Activated CD4-positive, alpha-beta memory T cell treated with anti-CD3 and anti-CD28 coated beads, Interleukin-2, amount 10 ng/mL, durations not matched to agents 7 days and 5 days (primary cell): ENCODE measurements around the gene HIGD1A. TPM values are rescaled to one million over a fixed set of nuclear protein-coding genes. Genes with fewer than 3 reads are reported as not detected.
A peak's percentile ranks its signal among the peaks of the same experiment; 100 is the strongest.

Experiments
- CTCF ChIA-PET: fragments of 350-600 bp; sonication (Branson Sonifier 250); formaldehyde crosslinking; loops from one replicate; lab custom pipeline; 2021; ENCODE audit warnings: antibody characterized with exemption, inconsistent platforms; lab: Charles Lee
- POLR2A ChIA-PET: fragments of 350-600 bp; sonication (Branson Sonifier 250); formaldehyde crosslinking; loops from one replicate; lab custom pipeline; 2021; ENCODE audit warnings: antibody characterized with exemption; lab: Charles Lee
- DNase-seq: peaks from one replicate; pipeline ENCODE4 v3.0.0-alpha.2; 2020
- H3K27ac Mint-ChIP-seq: one replicate; pipeline ENCODE4 v1.8.0; 2021; ENCODE audit warnings: mild to moderate bottlenecking, mixed read lengths
- H3K27me3 Mint-ChIP-seq: one replicate; pipeline ENCODE4 v1.8.0; 2021; ENCODE audit warnings: mixed read lengths
- H3K36me3 Mint-ChIP-seq: one replicate; pipeline ENCODE4 v1.8.0; 2021; ENCODE audit warnings: low read depth, mixed read lengths
- H3K4me1 Mint-ChIP-seq: one replicate; pipeline ENCODE4 v1.8.0; 2021; ENCODE audit warnings: mixed read lengths
- H3K4me3 Mint-ChIP-seq: one replicate; pipeline ENCODE4 v1.8.0; 2021; ENCODE audit warnings: mild to moderate bottlenecking, mixed read lengths
- H3K9me3 Mint-ChIP-seq: one replicate; pipeline ENCODE4 v1.8.0; 2021; ENCODE audit warnings: mixed read lengths
- total RNA-seq, 2 experiments: library from RNA; stranded (reverse); gene quantifications; one replicate each; pipeline ENCODE4 v1.2.3, GENCODE V29; 2021

HIGD1A gene
- total RNA-seq, 2 experiments from 2014 or later: 56.9 to 61.2 TPM

DNA sequence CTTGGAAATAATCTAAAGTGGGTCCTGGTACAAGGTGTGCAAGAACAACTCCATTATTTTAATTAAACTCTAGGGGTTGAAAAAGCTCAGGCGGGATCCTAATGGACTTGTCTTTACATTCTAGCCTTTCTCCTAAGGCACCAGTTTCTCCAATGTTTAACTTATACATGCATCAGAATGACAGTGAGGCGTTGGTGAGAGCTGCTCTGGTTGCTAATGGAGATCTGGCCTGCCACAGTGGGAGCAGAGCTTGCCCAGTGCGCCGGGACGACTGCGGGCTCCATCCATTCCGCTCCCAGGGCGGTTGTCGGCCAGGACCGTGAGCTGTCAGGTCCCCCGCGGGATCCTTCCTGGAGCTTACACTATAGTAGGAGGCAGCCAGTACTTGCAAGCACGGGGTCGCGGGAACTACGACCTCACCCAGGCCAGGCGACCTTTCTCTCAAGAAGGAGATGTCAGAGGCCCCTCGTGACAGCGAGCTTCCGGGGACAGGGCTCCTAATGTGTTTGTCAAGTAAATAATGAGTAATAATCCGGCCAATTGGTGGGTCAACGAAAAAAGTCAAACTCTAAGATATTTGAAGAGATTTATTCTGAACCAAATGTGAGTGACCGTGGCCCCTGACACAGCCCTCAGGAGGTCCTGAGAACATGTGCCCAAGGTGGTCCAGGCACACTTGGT lies 991 bp upstream of the HIGD1A start:
- peaks cover 40% of the 10 kb centered on the region for H3K4me1 Mint-ChIP-seq
- ChIA-PET POLR2A (interaction anchor here (0.6 to 2.5 kb wide), 5 partner anchors 10 to 30 kb away, joined by 3 to 8 read pairs (median 4); no protein-coding TSS in a partner anchor), CTCF (interaction anchor here (1.0 to 2.3 kb wide), 4 partner anchors 10 to 76 kb away, joined by 3 to 8 read pairs (median 6); no protein-coding TSS in a partner anchor)
- H3K27me3 Mint-ChIP-seq: peaks cover 18% of the 10 kb centered on the region
- no peak for DNase-seq
- no peaks in the 10 kb centered on the region for H3K9me3 Mint-ChIP-seq
- H3K27ac Mint-ChIP-seq: no peak overlapping the region
- H3K4me3 Mint-ChIP-seq: peak overlapping the region; percentile 98
- H3K36me3 Mint-ChIP-seq: peaks cover 18% of the 10 kb centered on the region

DNA sequence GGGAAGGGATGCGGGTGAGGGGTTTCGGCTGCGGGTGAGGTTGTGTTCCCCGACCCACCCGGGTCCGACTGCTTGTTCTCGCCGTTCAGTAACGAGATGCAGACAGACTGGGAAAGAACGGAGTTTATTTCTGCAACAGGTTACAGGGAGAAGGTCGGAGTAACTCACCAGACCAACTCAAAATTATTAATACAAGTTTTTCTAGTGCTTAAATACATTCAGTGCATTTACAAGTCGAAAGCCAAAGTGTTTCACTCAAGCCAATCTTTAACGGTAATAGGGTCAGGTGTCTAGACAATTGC lies 492 bp upstream of the HIGD1A start:
- peak overlapping the region; percentile 89 for H3K27ac Mint-ChIP-seq
- no peaks in the 10 kb centered on the region for H3K9me3 Mint-ChIP-seq
- H3K36me3 Mint-ChIP-seq: peaks cover 20% of the 10 kb centered on the region
- H3K4me3 Mint-ChIP-seq: peak overlapping the region; percentile 98
- CTCF ChIA-PET: interaction anchor here (1.0 to 2.3 kb wide), 4 partner anchors 11 to 76 kb away, joined by 3 to 8 read pairs (median 6); no protein-coding TSS in a partner anchor
- peaks cover 18% of the 10 kb centered on the region for H3K27me3 Mint-ChIP-seq
- H3K4me1 Mint-ChIP-seq: peaks cover 41% of the 10 kb centered on the region
- DNase-seq: no peak
- POLR2A ChIA-PET: interaction anchor here (0.6 to 2.5 kb wide), 5 partner anchors 11 to 30 kb away, joined by 3 to 8 read pairs (median 4); no protein-coding TSS in a partner anchor

DNA sequence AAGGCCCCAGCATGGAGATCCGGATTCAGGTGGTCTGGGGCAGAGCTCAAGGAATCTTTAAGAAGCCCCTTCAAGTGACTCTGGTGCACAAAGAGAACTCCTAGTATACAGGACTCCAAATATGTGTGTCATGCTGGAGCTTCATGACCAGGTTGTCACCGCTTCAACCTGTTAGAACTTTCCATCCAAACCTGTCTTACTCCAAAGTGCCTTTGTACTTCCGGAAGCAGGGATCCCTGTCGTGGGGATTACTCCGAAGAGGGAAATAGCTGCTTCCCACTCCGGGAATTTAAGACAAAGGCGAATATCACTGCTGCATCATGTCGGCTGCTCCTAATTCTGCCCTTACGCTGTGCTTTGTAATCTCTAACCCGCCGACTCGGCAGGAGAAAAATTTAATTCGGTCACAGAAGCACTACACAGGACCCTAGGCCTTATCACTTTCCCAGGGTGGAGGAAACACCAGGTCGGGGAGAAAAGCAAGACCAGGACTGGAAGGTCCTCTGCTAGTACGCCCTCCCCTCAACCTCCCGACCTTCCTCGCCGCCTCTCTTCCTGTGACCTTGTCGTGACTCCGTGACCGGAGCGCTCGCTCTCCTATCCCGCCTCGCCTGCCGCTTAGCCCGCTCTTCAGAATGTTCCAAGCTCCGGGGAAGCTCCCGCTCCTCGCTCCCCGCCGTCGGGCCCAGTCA lies 730 bp downstream of the HIGD1A start:
- Mint-ChIP-seq H3K9me3 (no peaks in the 10 kb centered on the region), H3K4me3 (peak overlapping the region; percentile 98), H3K4me1 (peaks cover 44% of the 10 kb centered on the region), H3K27ac (peak overlapping the region; percentile 89), H3K36me3 (peaks cover 23% of the 10 kb centered on the region), H3K27me3 (peaks cover 14% of the 10 kb centered on the region)
- DNase-seq: peak; percentile 44
- ChIA-PET CTCF (interaction anchor here (1.1 to 2.3 kb wide), 4 partner anchors 9 to 36 kb away, joined by 3 to 8 read pairs (median 4); no protein-coding TSS in a partner anchor), POLR2A (interaction anchor here (0.7 to 2.5 kb wide), 10 partner anchors 9 to 141 kb away, joined by 3 to 8 read pairs (median 4); no protein-coding TSS in a partner anchor)

DNA sequence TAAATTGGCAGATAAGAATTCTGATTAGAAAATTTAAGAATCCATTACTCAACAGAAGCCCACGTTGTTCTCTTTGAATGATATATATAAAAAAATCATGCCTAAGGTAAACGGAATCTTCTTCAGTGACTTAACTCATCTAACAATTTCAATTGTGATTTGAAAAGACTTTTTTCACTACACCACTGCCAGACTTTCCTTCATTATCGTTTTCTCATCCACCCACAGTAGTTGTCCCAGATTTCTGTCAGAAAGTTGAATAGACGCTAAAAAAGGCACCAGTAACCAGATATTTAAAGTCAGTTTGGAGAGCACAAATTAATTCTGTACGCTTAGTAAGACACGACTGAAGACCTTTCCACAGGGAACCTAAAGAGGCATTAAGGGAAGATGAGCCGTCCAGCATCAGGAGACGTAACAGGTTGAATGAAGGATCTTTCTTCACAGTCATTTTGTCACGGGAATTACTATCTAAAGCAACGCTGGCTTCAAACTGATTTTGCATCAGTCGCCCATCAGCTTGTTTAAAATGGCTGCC lies 1.3 kb downstream of the HIGD1A start:
- peaks cover 23% of the 10 kb centered on the region for H3K36me3 Mint-ChIP-seq
- peak overlapping the region; percentile 45 for H3K27ac Mint-ChIP-seq
- CTCF ChIA-PET: interaction anchor here (1.1 kb wide), 2 partner anchors 28 to 37 kb away, joined by 4 read pairs; no protein-coding TSS in a partner anchor
- H3K9me3 Mint-ChIP-seq: no peaks in the 10 kb centered on the region
- H3K27me3 Mint-ChIP-seq: peaks cover 14% of the 10 kb centered on the region
- H3K4me3 Mint-ChIP-seq: peak overlapping the region; percentile 98
- H3K4me1 Mint-ChIP-seq: peaks cover 44% of the 10 kb centered on the region
- DNase-seq: no peak
- POLR2A ChIA-PET: interaction anchor here (0.8 to 2.5 kb wide), 5 partner anchors 13 to 140 kb away, joined by 3 to 8 read pairs (median 3); no protein-coding TSS in a partner anchor

DNA sequence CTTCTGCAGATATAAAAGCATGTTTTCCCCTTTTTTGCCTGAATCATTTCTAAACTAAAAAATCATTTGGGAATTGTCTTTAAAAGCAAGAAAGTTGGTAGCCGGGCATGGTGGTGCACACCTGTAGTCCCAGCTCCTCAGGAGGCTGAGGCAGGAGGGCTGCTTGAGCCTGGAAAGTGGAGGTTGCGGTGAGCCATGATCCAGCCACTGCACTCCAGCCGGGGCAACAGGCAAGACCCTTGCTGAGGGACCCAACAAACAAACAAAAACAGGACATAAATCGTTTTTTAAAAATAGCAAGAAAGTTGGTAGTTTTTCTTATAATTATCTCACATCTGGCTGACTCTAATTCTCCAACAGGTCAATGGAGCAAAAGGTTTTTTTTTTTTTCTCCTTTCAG lies 2.5 kb downstream of the HIGD1A start:
- CTCF ChIA-PET: interaction anchor here (0.7 to 1.0 kb wide), 2 partner anchors 13 to 77 kb away, joined by 3 read pairs; no protein-coding TSS in a partner anchor

DNA sequence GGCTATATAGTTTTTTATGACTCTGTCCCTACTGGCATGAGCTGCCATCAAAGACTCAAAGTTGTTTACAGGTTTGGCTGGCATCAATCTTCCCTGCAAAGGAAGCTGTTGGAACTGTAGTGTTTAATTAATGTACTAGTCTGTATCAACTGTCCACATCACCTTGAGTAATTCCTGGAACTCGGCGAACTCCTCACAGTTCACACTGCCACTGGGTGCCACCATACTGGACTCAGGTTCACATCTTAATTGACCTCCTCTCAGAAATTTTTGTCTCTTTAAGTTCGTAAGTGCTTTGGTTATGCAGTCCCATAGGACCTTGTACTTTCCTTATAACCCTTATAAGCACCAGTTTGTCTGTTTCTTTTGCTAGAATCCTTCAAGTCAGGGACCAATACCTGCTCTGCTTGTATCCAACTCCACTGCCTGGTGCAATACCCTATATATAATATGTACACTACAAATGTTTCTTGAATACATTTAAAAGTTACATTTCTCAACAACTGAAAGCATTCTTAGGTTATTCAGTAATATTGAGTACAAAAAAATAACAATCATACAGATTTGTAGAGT lies 3.2 kb downstream of the HIGD1A start:
- H3K9me3 Mint-ChIP-seq: no peaks in the 10 kb centered on the region
- H3K36me3 Mint-ChIP-seq: peaks cover 26% of the 10 kb centered on the region
- no peak overlapping the region for H3K4me3 Mint-ChIP-seq
- ChIA-PET CTCF (no interaction called here), POLR2A (no interaction called here)
- H3K27ac Mint-ChIP-seq: no peak overlapping the region
- peaks cover 5% of the 10 kb centered on the region for H3K27me3 Mint-ChIP-seq
- H3K4me1 Mint-ChIP-seq: peaks cover 47% of the 10 kb centered on the region
- no peak for DNase-seq

More for the DNA sequence above, 2.5 kb downstream of the HIGD1A start:
- peaks cover 7% of the 10 kb centered on the region for H3K27me3 Mint-ChIP-seq
- no peak for DNase-seq
- no peaks in the 10 kb centered on the region for H3K9me3 Mint-ChIP-seq
- H3K36me3 Mint-ChIP-seq: peaks cover 23% of the 10 kb centered on the region
- H3K4me1 Mint-ChIP-seq: peaks cover 44% of the 10 kb centered on the region
- H3K27ac Mint-ChIP-seq: no peak overlapping the region
- no peak overlapping the region for H3K4me3 Mint-ChIP-seq
- POLR2A ChIA-PET: no interaction called here

DNA sequence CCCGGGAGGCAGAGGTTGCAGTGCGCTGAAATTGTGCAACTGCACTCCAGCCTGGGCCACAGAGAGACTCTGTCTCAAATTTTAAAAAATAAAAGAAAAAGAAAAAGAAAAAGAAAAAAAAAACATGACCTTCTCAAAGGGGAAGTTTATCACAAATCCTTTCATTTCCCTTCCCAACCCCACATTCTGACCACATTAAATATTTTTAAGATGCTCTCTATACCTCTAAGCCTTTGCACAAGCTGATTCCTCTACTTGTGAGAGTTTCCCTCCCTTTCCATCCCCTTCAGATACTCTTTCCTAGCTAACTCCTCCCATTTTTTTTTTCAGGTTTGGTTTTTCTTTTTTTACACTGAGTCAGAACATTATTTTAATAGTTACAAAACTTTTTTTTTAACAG lies 4.0 kb downstream of the HIGD1A start:
- Mint-ChIP-seq H3K9me3 (no peaks in the 10 kb centered on the region), H3K27me3 (no peaks in the 10 kb centered on the region), H3K36me3 (peaks cover 31% of the 10 kb centered on the region), H3K27ac (no peak overlapping the region), H3K4me1 (peaks cover 52% of the 10 kb centered on the region), H3K4me3 (no peak overlapping the region)
- ChIA-PET CTCF (interaction anchor here (0.9 kb wide), 1 partner anchor 20 kb away, joined by 4 read pairs; no protein-coding TSS in a partner anchor), POLR2A (interaction anchor here (0.6 kb wide), 1 partner anchor 16 kb away, joined by 3 read pairs; no protein-coding TSS in a partner anchor)
- DNase-seq: no peak

DNA sequence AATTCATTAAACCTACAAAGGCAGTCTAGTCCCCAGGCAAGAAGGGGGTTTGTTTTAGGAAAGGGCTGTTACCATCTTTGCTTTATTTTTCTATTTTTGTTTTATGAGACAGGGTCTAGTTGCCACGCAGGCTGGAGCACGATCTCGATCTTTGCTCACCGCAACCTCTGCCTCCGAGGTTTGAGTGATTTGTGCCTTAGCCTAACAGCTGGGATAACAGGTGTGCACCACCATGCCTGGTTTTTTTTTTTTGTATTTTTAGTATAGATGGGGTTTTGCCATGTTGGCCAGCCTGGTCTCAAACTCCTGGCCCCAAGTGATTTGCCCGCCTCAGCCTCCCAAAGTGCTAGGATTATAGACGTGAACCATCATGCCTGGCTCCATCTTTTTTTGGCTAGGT lies 4.9 kb downstream of the HIGD1A start:
- H3K27ac Mint-ChIP-seq: no peak overlapping the region
- POLR2A ChIA-PET: interaction anchor here (0.6 kb wide), 1 partner anchor 15 kb away, joined by 3 read pairs; no protein-coding TSS in a partner anchor
- H3K36me3 Mint-ChIP-seq: peaks cover 31% of the 10 kb centered on the region
- DNase-seq: no peak
- H3K27me3 Mint-ChIP-seq: no peaks in the 10 kb centered on the region
- H3K9me3 Mint-ChIP-seq: no peaks in the 10 kb centered on the region
- peaks cover 45% of the 10 kb centered on the region for H3K4me1 Mint-ChIP-seq
- CTCF ChIA-PET: no interaction called here
- H3K4me3 Mint-ChIP-seq: no peak overlapping the region

DNA sequence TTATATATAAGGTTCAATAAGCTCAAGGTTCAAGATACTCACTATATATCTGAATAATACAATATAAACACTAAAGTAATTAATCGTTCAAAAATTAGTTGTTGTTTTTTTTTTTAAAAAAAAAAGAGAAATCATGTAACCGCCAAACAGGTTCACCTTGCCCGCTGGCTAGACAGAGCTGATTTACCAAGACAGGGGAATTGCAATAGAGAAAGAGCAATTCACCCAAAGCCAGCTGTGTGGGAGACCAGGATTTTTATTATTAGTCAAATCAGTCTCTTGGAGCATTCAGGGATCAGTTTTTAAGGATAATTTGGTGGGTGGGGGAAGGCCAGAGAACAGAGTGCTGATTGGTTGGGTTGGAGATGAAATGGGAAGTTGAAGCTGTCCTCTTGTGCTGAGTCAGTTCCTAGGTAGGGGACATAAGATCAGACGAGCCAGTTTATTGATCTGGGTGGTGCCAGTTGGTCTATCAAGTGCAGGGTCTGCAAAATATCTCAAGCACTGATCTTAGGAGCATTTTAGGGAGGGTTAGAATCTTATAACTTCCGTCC lies 7.9 kb downstream of the HIGD1A start:
- no peak overlapping the region for H3K27ac Mint-ChIP-seq
- no peaks in the 10 kb centered on the region for H3K9me3 Mint-ChIP-seq
- ChIA-PET POLR2A (interaction anchor here (0.7 kb wide), 1 partner anchor 23 kb away, joined by 3 read pairs; no protein-coding TSS in a partner anchor), CTCF (interaction anchor here (0.6 to 0.8 kb wide), 3 partner anchors 9 to 51 kb away, joined by 3 read pairs; no protein-coding TSS in a partner anchor)
- H3K4me3 Mint-ChIP-seq: no peak overlapping the region
- no peaks in the 10 kb centered on the region for H3K27me3 Mint-ChIP-seq
- peaks cover 27% of the 10 kb centered on the region for H3K36me3 Mint-ChIP-seq
- DNase-seq: no peak
- peaks cover 23% of the 10 kb centered on the region for H3K4me1 Mint-ChIP-seq

DNA sequence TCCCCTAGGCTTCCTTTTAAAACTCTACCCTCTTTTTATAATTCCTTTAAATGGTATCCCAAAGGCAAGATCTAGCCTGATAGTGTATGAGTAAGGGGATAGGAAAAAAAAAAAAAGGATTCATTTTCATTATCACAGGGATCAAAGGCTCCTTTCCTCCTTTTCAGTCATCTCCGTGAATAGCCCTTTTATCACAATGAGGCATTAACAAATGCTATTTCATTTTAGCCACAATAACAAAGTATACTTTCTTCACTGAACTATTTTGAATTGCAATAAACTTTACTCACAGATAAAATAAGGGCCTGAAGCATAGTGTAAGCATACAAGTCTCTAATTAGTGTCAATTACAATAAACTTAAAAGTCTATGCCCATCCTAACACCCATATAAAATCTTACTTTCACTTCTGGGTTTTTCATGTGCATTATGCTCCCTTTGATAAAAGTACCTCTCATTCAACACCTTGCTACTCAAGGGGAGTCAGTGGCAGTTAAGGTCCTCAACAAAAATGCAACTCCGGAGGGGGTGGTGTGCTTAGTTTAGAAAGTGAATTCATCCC lies 8.6 kb downstream of the HIGD1A start:
- Mint-ChIP-seq H3K9me3 (no peaks in the 10 kb centered on the region), H3K4me1 (peaks cover 21% of the 10 kb centered on the region), H3K36me3 (peaks cover 32% of the 10 kb centered on the region), H3K27me3 (no peaks in the 10 kb centered on the region), H3K4me3 (no peak overlapping the region), H3K27ac (no peak overlapping the region)
- DNase-seq: no peak
- POLR2A ChIA-PET: interaction anchor here (0.7 to 1.6 kb wide), 2 partner anchors 8 to 24 kb away, joined by 3 to 4 read pairs; no protein-coding TSS in a partner anchor
- CTCF ChIA-PET: interaction anchor here (0.8 kb wide), 2 partner anchors 9 to 50 kb away, joined by 3 read pairs; no protein-coding TSS in a partner anchor

DNA sequence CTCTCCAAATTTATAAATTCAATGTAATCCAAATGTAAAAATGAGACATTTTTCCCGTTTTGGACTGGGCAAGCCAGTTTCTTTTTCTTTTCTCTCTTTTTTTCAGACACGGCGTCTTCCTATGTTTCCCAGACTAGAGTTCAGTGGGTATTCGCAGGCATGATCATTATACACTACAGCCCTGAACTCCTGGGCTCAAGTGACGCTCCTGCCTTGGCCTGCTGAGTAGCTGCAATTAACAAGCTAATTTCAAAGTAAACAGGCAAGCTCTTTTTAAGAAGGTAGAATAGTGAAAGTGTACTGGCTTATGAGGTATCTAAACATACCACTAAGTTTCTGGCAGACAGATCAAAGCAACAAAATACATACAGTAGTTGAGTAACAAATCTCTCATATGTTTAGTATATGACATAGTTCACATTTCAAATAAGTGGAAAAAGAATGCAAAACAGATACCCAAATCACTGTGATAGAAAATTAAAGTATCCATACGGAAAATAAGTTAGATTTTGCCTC lies 13.5 kb downstream of the HIGD1A start:
- no peak for DNase-seq
- Mint-ChIP-seq H3K4me3 (no peak overlapping the region), H3K27me3 (no peaks in the 10 kb centered on the region), H3K27ac (no peak overlapping the region), H3K9me3 (no peaks in the 10 kb centered on the region), H3K4me1 (peaks cover 8% of the 10 kb centered on the region), H3K36me3 (peaks cover 37% of the 10 kb centered on the region)
- ChIA-PET POLR2A (no interaction called here), CTCF (no interaction called here)
